Body of pancreas (tissue), 4 donors: ENCODE data around the gene ZBTB11. TPM values are rescaled to one million over a fixed set of nuclear protein-coding genes. Genes with fewer than 3 reads are reported as not detected.

Experiments
- ATAC-seq: fragments of 150-250 bp; one replicate; pipeline ENCODE4 v1.9.1; 2016
- DNase-seq, 4 donors: peaks; one replicate each; pipeline ENCODE4 v3.0.0-alpha.2; 2019
- H3K27ac ChIP-seq, 4 donors: fragments of 200-600 bp; sonication (generic); 1 replicate in 3 of 4; 2 replicates in 1 of 4; pipeline versions ENCODE4 v1.5.1 to v1.6.1; 2016 to 2019; ENCODE audit warnings: mild to moderate bottlenecking in 1 of 4, mixed read lengths in 1 of 4, moderate library complexity in 1 of 4
- H3K27me3 ChIP-seq, 2 donors: fragments of 200-600 bp; sonication (generic); one replicate each; pipeline ENCODE4 v1.6.0; 2016; ENCODE audit warnings: mild to moderate bottlenecking in 1 of 2
- H3K36me3 ChIP-seq, 2 donors: fragments of 200-600 bp; sonication (generic); replicated peaks in 1 of 2; 2 replicates each; pipeline ENCODE4 v1.5.1; 2016; ENCODE audit warnings: low read depth in 2 of 2; ENCODE audit not compliant: insufficient read depth in 1 of 2
- H3K4me1 ChIP-seq: fragments of 200-600 bp; sonication (generic); one replicate; pipeline ENCODE4 v1.6.0; 2016
- H3K4me3 ChIP-seq, 2 donors: fragments of 200-600 bp; sonication (generic); 1 replicate in 1 of 2; 2 replicates in 1 of 2; pipeline ENCODE4 v1.5.1; 2016 to 2019
- H3K9me3 ChIP-seq, 3 donors: fragments of 200-600 bp; sonication (generic); 1 replicate in 2 of 3; 2 replicates in 1 of 3; pipeline ENCODE4 v1.5.1; 2016
- CTCF ChIP-seq, 7 experiments: fragments of 450-650 bp in 4 of 7; fragments of 200-600 bp in 3 of 7; sonication (generic) in 3 of 7; IDR thresholded peaks; one replicate each; pipeline ENCODE4 v1.5.1; 2016 to 2019; ENCODE audit warnings: antibody characterized with exemption in 7 of 7
- POLR2A ChIP-seq, 3 donors: fragments of 450-650 bp; IDR thresholded peaks; one replicate each; pipeline ENCODE4 v1.6.1; 2016; ENCODE audit warnings: antibody characterized with exemption in 3 of 3, mild to moderate bottlenecking in 2 of 3
- WGBS, 2 donors: methylation state at CpG; one replicate each; pipeline ENCODE4 v1.1.5; 2017; 5-methylcytosine and 5-hydroxymethylcytosine counted together
- intact Hi-C: fragments of 100-400 bp; cut with DNase I; formaldehyde crosslinking; loops from one replicate; pipeline ENCODE4 v1.15.1; 2023
- total RNA-seq, 2 donors: library from RNA; depleted of rRNA; stranded (reverse); fragments of >200 nt; gene quantifications; one replicate each; pipeline ENCODE4 v1.1.0, GENCODE V29; 2016

ZBTB11 gene
- total RNA-seq, 2 donors from 2014 or later: 11.5 to 20.5 TPM

- no peak for TF ChIP-seq POLR2A (IDR thresholded peaks at IDR 0.05)
- no peak for TF ChIP-seq CTCF (IDR thresholded peaks at IDR 0.05)
- intact Hi-C loops: no loop called here
- WGBS, 2 donors: 56 to 63% methylated on average over 7 of the region's 7 CpGs
- DNase-seq (no peak), ATAC-seq (no peak)
- H3K36me3 ChIP-seq: no peaks in the 10 kb centered on the region
- H3K9me3 ChIP-seq: no peaks in the 10 kb centered on the region
- no peak overlapping the region for H3K27ac ChIP-seq
- no peak overlapping the region for H3K4me3 ChIP-seq
- H3K27me3 ChIP-seq: no peaks in the 10 kb centered on the region
- H3K4me1 ChIP-seq: peaks cover 7% of the 10 kb centered on the region
Observed at GRCh38 chr3:101722394-101723173, 45.7 kb upstream of the ZBTB11 start.

- no peak for DNase-seq
- no peaks in the 10 kb centered on the region for H3K27me3 ChIP-seq
- H3K27ac ChIP-seq: no peak overlapping the region
- H3K4me3 ChIP-seq: no peak overlapping the region
- intact Hi-C loops: no loop called here
- TF ChIP-seq POLR2A (IDR thresholded peaks at IDR 0.05): no peak
- no peak for TF ChIP-seq CTCF (IDR thresholded peaks at IDR 0.05)
- peaks cover 7% of the 10 kb centered on the region for H3K4me1 ChIP-seq
- no peaks in the 10 kb centered on the region for H3K9me3 ChIP-seq
- no peak for ATAC-seq
- 55% methylated on average over 10 of the region's 10 CpGs for WGBS, 2 donors
- no peaks in the 10 kb centered on the region for H3K36me3 ChIP-seq
Observed at GRCh38 chr3:101720851-101721840, 44.2 kb upstream of the ZBTB11 start.

DNA sequence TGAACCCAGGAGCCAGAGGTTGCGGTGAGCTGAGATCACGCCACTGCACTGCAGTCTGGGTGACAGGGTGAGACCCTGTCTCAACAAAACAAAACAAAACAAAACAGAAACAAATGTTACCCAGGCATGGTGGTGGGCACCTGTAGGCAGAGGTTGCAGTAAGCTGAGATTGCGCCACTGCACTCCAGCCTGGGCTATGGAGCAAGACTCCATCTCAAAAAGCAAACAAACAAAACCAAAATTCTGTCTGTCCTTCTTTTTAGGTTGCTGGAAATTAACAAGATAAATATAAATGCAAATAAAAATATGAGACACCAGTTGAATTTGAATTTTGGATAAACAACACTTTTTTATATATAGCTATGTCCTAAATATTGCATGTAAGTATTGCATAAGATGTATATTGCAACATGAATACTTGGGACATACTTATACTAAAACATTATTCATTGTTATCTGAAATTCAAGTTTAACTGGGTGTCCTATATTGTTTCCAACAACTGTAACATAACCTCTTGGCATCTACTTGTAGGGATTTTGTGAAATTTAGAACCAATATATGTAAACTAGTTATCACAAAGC lies 42.8 kb upstream of the ZBTB11 start:
- no peaks in the 10 kb centered on the region for H3K36me3 ChIP-seq
- no peaks in the 10 kb centered on the region for H3K9me3 ChIP-seq
- no peak overlapping the region for H3K27ac ChIP-seq
- intact Hi-C loops: no loop called here
- no peak for TF ChIP-seq POLR2A (IDR thresholded peaks at IDR 0.05)
- no peak for TF ChIP-seq CTCF (IDR thresholded peaks at IDR 0.05)
- WGBS, 2 donors: 76 to 96% methylated on average over 3 of the region's 3 CpGs
- ATAC-seq (no peak), DNase-seq (no peak)
- no peaks in the 10 kb centered on the region for H3K27me3 ChIP-seq
- H3K4me1 ChIP-seq: no peaks in the 10 kb centered on the region
- H3K4me3 ChIP-seq: no peak overlapping the region

GRCh38 chr3:101718455-101718854 lies 41.5 kb upstream of the ZBTB11 start:
- DNase-seq (no peak), ATAC-seq (no peak)
- TF ChIP-seq CTCF (IDR thresholded peaks at IDR 0.05) (no peak), POLR2A (IDR thresholded peaks at IDR 0.05) (no peak)
- no peaks in the 10 kb centered on the region for H3K36me3 ChIP-seq
- H3K27ac ChIP-seq: no peak overlapping the region
- H3K9me3 ChIP-seq: no peaks in the 10 kb centered on the region
- no peaks in the 10 kb centered on the region for H3K27me3 ChIP-seq
- 42 to 63% methylated on average over 1 of the region's 1 CpG for WGBS, 2 donors
- no peaks in the 10 kb centered on the region for H3K4me1 ChIP-seq
- intact Hi-C loops: no loop called here
- H3K4me3 ChIP-seq: no peak overlapping the region
